ENCODE measurements around the gene CYBA. TPM values are rescaled to one million over a fixed set of nuclear protein-coding genes. Genes with fewer than 3 reads are reported as not detected.
A peak's percentile ranks its signal among the peaks of the same experiment; 100 is the strongest.

Gene CYBA
- total and polyA plus RNA-seq, 2 of the 4 experiments (the other 2 are of a cell fraction): 65.6 to 169 TPM

GRCh38 chr16:88684569-88685155, 33.8 kb upstream of the CYBA start:
- no peak overlapping the region for H2BK120ac ChIP-seq (ENCODE audit: low read depth, low read length)
- H3K9ac ChIP-seq (ENCODE audit: low read depth, low read length): no peak overlapping the region
- no peak overlapping the region for H3K27ac ChIP-seq (ENCODE audit: insufficient read depth, low read length)
- H3K36me3 ChIP-seq (ENCODE audit: control insufficient read depth, insufficient read depth, low read length): no peaks in the 10 kb centered on the region
- no peak overlapping the region for H2AK9ac ChIP-seq (replicated peaks; ENCODE audit: low read depth, low read length, poor library complexity)
- no peak overlapping the region for H4K8ac ChIP-seq (ENCODE audit: low read depth in 2 of 2, low read length in 2 of 2)
- H4K91ac ChIP-seq (ENCODE audit: insufficient read depth, low read depth, low read length): no peak overlapping the region
- H2BK15ac ChIP-seq (ENCODE audit: low read depth, low read length): no peak overlapping the region
- peaks cover 28% of the 10 kb centered on the region for H3K27me3 ChIP-seq (ENCODE audit: control insufficient read depth, insufficient read depth, low read length)
- H3K9me3 ChIP-seq (ENCODE audit: control insufficient read depth, insufficient read depth, low read length): no peaks in the 10 kb centered on the region
- no TSS peak for BruUV-seq (replicated peaks)
- no peak overlapping the region for H2AK5ac ChIP-seq (ENCODE audit: low read depth, low read length)
- no peak overlapping the region for H3K14ac ChIP-seq (replicated peaks; ENCODE audit: low read depth, low read length)
- H2BK20ac ChIP-seq (ENCODE audit: low read depth, low read length): no peak overlapping the region
- ATAC-seq (ENCODE audit: low read depth) (peak; percentile 2; the same call in 1 of the 2 replicates), DNase-seq (no peak)
- H3K79me1 ChIP-seq (ENCODE audit: low read depth in 1 of 2, low read length in 2 of 2): no peaks in the 10 kb centered on the region
- H4K20me1 ChIP-seq (ENCODE audit: insufficient read depth, low read length): peaks cover 7% of the 10 kb centered on the region; the same call in 1 of the 2 replicates
- POLR2A ChIA-PET (ENCODE audit: unreplicated experiment): no interaction called here
- dilution Hi-C loops (cut with HindIII; ENCODE audit: low sequenced_read_pairs, unreplicated experiment) (no loop called here), in situ Hi-C loops (cut with MboI; ENCODE audit: low sequenced_read_pairs) (no loop called here), intact Hi-C loops (cut with micrococcal nuclease) (loop anchor here (1.0 kb wide), 1 partner anchor 21 kb away; the partner anchor contains the start of gene MVD)
- H3K18ac ChIP-seq (ENCODE audit: low read depth, low read length): no peak overlapping the region
- CTCF ChIA-PET: interaction anchor here (0.9 kb wide), 1 partner anchor 88 kb away, joined by 4 read pairs; no protein-coding TSS in a partner anchor
- no peak overlapping the region for H3K56ac ChIP-seq (ENCODE audit: extremely low read depth, insufficient read depth, low read length)
- peak overlapping the region; percentile 84 for H2AFZ ChIP-seq (replicated peaks; ENCODE audit: low read length, poor library complexity)
- H2BK5ac ChIP-seq (ENCODE audit: low read depth, low read length, poor library complexity, severe bottlenecking): no peak overlapping the region
- 80% methylated on average over 3 of the region's 15 CpGs; no CpG with 5 or more reads in 1 of the 2 experiments for WGBS, 2 experiments (ENCODE audit: extremely low coverage in 2 of 2, insufficient read length in 1 of 2)
- peaks cover 7% of the 10 kb centered on the region; the same call in 1 of the 2 replicates for H3K4me1 ChIP-seq (ENCODE audit: control insufficient read depth, insufficient read depth, low read length)
- no peak overlapping the region for H3K4me3 ChIP-seq (ENCODE audit: insufficient read depth, low read depth, low read length)
- no peak overlapping the region for H4K5ac ChIP-seq (ENCODE audit: low read depth, low read length)
- H3K9me1 ChIP-seq (ENCODE audit: insufficient read depth, low read length): no peaks in the 10 kb centered on the region
- no peak overlapping the region for H3K4ac ChIP-seq (ENCODE audit: low read depth, low read length)
- TF ChIP-seq CHD1 (IDR thresholded peaks at IDR 0.05; ENCODE audit: low read depth, low read length): no peak
- no peak for TF ChIP-seq ELK1 (IDR thresholded peaks at IDR 0.05; ENCODE audit: borderline replicate concordance, low read depth, low read length)
- TF ChIP-seq RAD21 (IDR thresholded peaks at IDR 0.05; ENCODE audit: low read length): no peak
- H3K23ac ChIP-seq (ENCODE audit: low read depth, low read length): no peak overlapping the region
- H3K4me2 ChIP-seq (ENCODE audit: low read depth, low read length): no peak overlapping the region

Measured in IMR-90 (cell line).